Thyroid gland (tissue), 4 donors: ENCODE results near the gene FBRSL1. TPM values are rescaled to one million over a fixed set of nuclear protein-coding genes. Genes with fewer than 3 reads are reported as not detected.

ENCODE experiments used
- DNase-seq, 2 donors: peaks; one replicate each; pipeline ENCODE4 v3.0.0-alpha.2; 2019
- H3K27ac ChIP-seq, 3 donors: fragments of 200-600 bp; sonication (generic); 1 replicate in 2 of 3; 2 replicates in 1 of 3; pipeline ENCODE4 v1.5.1; 2016 to 2019; ENCODE audit warnings: mild to moderate bottlenecking in 1 of 3, moderate library complexity in 1 of 3
- H3K27me3 ChIP-seq: fragments of 200-600 bp; sonication (generic); one replicate; pipeline ENCODE4 v1.5.1; 2019
- H3K36me3 ChIP-seq, 2 donors: fragments of 200-600 bp; sonication (generic); one replicate each; pipeline ENCODE4 v1.5.1; 2016 to 2019
- H3K4me1 ChIP-seq, 2 donors: fragments of 200-600 bp; sonication (generic); one replicate each; pipeline ENCODE4 v1.5.1; 2017 to 2019
- H3K4me3 ChIP-seq, 3 donors: fragments of 200-600 bp; sonication (generic); replicated peaks in 1 of 3; 1 replicate in 2 of 3; 2 replicates in 1 of 3; pipeline ENCODE4 v1.5.1; 2016; ENCODE audit warnings: mild to moderate bottlenecking in 1 of 3
- H3K9me3 ChIP-seq: fragments of 200-600 bp; sonication (generic); one replicate; pipeline ENCODE4 v1.5.1; 2017
- CTCF ChIP-seq, 6 experiments: fragments of 200-600 bp in 3 of 6; fragments of 450-650 bp in 3 of 6; sonication (generic) in 3 of 6; IDR thresholded peaks; one replicate each; pipeline ENCODE4 v1.5.1; 2016 to 2019; ENCODE audit warnings: antibody characterized with exemption in 6 of 6, mild to moderate bottlenecking in 2 of 6, inconsistent platforms in 1 of 6, moderate library complexity in 1 of 6
- POLR2A ChIP-seq, 2 donors: fragments of 450-650 bp; IDR thresholded peaks; one replicate each; pipeline ENCODE4 v1.6.1; 2017; ENCODE audit warnings: antibody characterized with exemption in 2 of 2, mild to moderate bottlenecking in 2 of 2, moderate library complexity in 1 of 2
- WGBS, 2 donors: methylation state at CpG; one replicate each; pipeline ENCODE4 v1.1.5; 2017; 5-methylcytosine and 5-hydroxymethylcytosine counted together
- intact Hi-C: fragments of 100-400 bp; cut with DNase I; formaldehyde crosslinking; loops from one replicate; pipeline ENCODE4 v1.15.1; 2023
- total RNA-seq, 4 donors: library from RNA; depleted of rRNA; stranded (reverse); fragments of >200 nt; gene quantifications; one replicate each; pipeline ENCODE4 v1.2.3, GENCODE V29; 2016

Gene FBRSL1
- total RNA-seq, 4 donors from 2014 or later = 9.2 to 19.7 (median 12.0) TPM

- H3K4me3 ChIP-seq = no peak overlapping the region
- no peaks in the 10 kb centered on the region for H3K4me1 ChIP-seq
- no peak overlapping the region for H3K27ac ChIP-seq
- peaks cover 0 to 19% of the 10 kb centered on the region in 2 donors for H3K36me3 ChIP-seq
- no peaks in the 10 kb centered on the region for H3K27me3 ChIP-seq
- TF ChIP-seq CTCF (IDR thresholded peaks at IDR 0.05) = no peak
- no peak for TF ChIP-seq POLR2A (IDR thresholded peaks at IDR 0.05)
- DNase-seq = no peak
- 82 to 83% methylated on average over 10 to 13 of the region's 28 CpGs for WGBS, 2 donors
- no peaks in the 10 kb centered on the region for H3K9me3 ChIP-seq
- intact Hi-C loops = no loop called here
These were observed 22.5 kb downstream of the FBRSL1 start for GRCh38 chr12:132512197-132513069.

- DNase-seq = no peak
- WGBS, 2 donors = 85 to 89% methylated on average over 3 to 4 of the region's 4 CpGs
- Histone ChIP-seq H3K27ac (no peak overlapping the region), H3K36me3 (peaks cover 0 to 19% of the 10 kb centered on the region in 2 donors), H3K4me3 (no peak overlapping the region), H3K9me3 (no peaks in the 10 kb centered on the region), H3K27me3 (no peaks in the 10 kb centered on the region), H3K4me1 (no peaks in the 10 kb centered on the region)
- TF ChIP-seq POLR2A (IDR thresholded peaks at IDR 0.05) (no peak), CTCF (IDR thresholded peaks at IDR 0.05) (no peak)
- intact Hi-C loops = no loop called here
These were observed 23.1 kb downstream of the FBRSL1 start for GRCh38 chr12:132513070-132513398.

GRCh38 chr12:132513458-132514135 is 23.6 kb downstream of the FBRSL1 start:
- WGBS, 2 donors = 87 to 92% methylated on average over 13 to 18 of the region's 24 CpGs
- TF ChIP-seq CTCF (IDR thresholded peaks at IDR 0.05) = no peak
- no peak for TF ChIP-seq POLR2A (IDR thresholded peaks at IDR 0.05)
- no peak for DNase-seq

GRCh38 chr12:132514216-132514820 is 24.4 kb downstream of the FBRSL1 start:
- intact Hi-C loops = no loop called here
- no peak overlapping the region for H3K27ac ChIP-seq

More at GRCh38 chr12:132513458-132514135, 23.6 kb downstream of the FBRSL1 start:
- no peaks in the 10 kb centered on the region for H3K27me3 ChIP-seq
- intact Hi-C loops = no loop called here
- H3K4me1 ChIP-seq = no peaks in the 10 kb centered on the region
- no peak overlapping the region for H3K27ac ChIP-seq
- H3K4me3 ChIP-seq = no peak overlapping the region
- H3K36me3 ChIP-seq = peaks cover 0 to 14% of the 10 kb centered on the region in 2 donors
- H3K9me3 ChIP-seq = no peaks in the 10 kb centered on the region

More at GRCh38 chr12:132514216-132514820, 24.4 kb downstream of the FBRSL1 start:
- Histone ChIP-seq H3K4me1 (no peaks in the 10 kb centered on the region), H3K4me3 (no peak overlapping the region), H3K36me3 (peaks cover 0 to 7% of the 10 kb centered on the region in 2 donors), H3K9me3 (no peaks in the 10 kb centered on the region), H3K27me3 (no peaks in the 10 kb centered on the region)
- DNase-seq = no peak
- WGBS, 2 donors = 81 to 88% methylated on average over 14 to 16 of the region's 17 CpGs
- TF ChIP-seq POLR2A (IDR thresholded peaks at IDR 0.05) = no peak
- no peak for TF ChIP-seq CTCF (IDR thresholded peaks at IDR 0.05)
